OCI-LY3 (cell line): ENCODE measurements around the gene POU2AF2.

Source experiments
- EZH2phosphoT487 ChIP-seq: fragments of 200-600 bp; shearing (Covaris generic); IDR thresholded peaks from 2 replicates; pipeline ENCODE4 v1.6.1; 2018; ENCODE audit warnings: antibody characterized with exemption, mixed run types, low read depth
- TF ChIP-seq, protein P1 (sequence below): fragments of 200-600, 300-600 bp; sonication (generic); IDR thresholded peaks from 2 replicates; pipeline ENCODE4 v1.5.1; 2014; ENCODE audit warnings: antibody characterized with exemption, low read length, low read depth

DNA sequence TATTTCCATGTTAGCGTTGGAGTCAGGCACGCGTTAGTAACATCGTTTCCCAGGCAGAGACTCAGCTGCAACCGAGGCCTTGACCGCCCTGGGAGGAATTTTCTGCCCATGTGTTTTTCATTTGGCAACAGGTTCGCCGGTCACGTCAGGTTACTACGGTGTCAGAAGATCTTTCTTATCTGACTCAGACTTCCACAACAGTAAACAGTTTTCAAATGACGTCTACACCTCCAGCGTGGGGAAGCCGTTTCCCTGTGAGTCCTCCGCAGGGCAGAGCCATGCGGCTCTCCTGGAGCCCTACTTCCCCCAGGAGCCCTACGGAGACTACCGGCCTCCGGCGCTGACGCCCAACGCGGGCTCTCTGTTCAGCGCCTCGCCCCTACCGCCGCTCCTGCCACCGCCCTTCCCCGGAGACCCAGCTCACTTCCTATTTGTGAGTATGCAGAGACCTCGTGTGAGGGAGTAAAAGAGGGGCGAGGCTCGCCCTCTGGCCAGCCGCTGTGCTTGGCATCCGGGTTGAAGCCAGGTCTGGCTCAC, 38.5 kb downstream of the POU2AF2 start:
- TF ChIP-seq, protein P1, sequence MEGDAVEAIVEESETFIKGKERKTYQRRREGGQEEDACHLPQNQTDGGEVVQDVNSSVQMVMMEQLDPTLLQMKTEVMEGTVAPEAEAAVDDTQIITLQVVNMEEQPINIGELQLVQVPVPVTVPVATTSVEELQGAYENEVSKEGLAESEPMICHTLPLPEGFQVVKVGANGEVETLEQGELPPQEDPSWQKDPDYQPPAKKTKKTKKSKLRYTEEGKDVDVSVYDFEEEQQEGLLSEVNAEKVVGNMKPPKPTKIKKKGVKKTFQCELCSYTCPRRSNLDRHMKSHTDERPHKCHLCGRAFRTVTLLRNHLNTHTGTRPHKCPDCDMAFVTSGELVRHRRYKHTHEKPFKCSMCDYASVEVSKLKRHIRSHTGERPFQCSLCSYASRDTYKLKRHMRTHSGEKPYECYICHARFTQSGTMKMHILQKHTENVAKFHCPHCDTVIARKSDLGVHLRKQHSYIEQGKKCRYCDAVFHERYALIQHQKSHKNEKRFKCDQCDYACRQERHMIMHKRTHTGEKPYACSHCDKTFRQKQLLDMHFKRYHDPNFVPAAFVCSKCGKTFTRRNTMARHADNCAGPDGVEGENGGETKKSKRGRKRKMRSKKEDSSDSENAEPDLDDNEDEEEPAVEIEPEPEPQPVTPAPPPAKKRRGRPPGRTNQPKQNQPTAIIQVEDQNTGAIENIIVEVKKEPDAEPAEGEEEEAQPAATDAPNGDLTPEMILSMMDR: no peak
- no peak for TF ChIP-seq EZH2phosphoT487
